ENCODE measurements around the gene THSD4.

Gene THSD4

DNA sequence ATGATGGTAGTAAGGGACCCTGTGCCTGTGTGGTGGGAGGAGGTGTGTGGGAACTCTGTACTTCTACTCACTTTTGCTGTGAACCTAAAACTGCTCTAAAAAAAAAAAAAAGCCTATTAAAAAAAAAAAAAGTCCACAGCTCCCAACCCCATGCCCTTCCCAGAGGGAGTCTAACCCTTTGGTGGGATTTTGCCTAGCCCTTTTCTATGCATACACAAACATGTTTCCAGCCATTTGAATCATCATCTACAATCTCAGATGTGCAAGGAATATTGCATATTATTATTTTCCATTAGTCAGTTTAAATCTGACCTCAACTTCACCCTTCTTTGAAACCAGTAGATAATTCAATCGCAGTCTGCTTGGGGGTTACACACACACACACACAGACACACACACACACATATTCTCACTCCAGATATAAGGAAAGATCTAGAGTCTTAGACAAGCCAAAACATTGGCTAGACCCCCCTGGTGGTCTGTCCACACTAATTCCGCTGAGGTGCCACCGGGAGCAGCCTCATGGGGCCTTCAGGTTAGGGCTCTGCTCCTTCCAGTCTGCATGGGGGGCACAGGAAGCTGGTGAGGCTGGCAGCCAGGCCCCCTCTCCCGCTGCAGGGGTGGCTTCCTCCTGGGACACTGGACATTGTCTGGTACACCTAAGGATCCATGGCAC is 619.6 kb downstream of the THSD4 start:
- Histone ChIP-seq H2BK120ac (ENCODE audit: low read depth, low read length) (no peak overlapping the region), H3K4me2 (ENCODE audit: low read length, poor library complexity, severe bottlenecking) (no peak overlapping the region), H3K27me3 (ENCODE audit: control insufficient read depth in 1 of 2, insufficient read depth in 1 of 2, low read length in 2 of 2) (peaks cover 0 to 17% of the 10 kb centered on the region in 2 experiments), H2BK12ac (ENCODE audit: low read length in 2 of 2) (no peak overlapping the region), H2BK15ac (ENCODE audit: low read depth, poor library complexity, severe bottlenecking) (no peak overlapping the region), H3K18ac (ENCODE audit: low read depth in 1 of 2, low read length in 2 of 2) (no peak overlapping the region), H3K23ac (ENCODE audit: low read length in 2 of 2) (no peak overlapping the region), H3K4me1 (ENCODE audit: control insufficient read depth, insufficient read depth, low read depth, low read length) (peaks cover 5% of the 10 kb centered on the region), H3K4me3 (ENCODE audit: insufficient read depth in 1 of 2, low read depth in 1 of 2, low read length in 2 of 2) (no peak overlapping the region), H3K14ac (ENCODE audit: low read length in 2 of 2) (no peak overlapping the region), H3K79me1 (replicated peaks; ENCODE audit: low read length, poor library complexity, severe bottlenecking) (no peaks in the 10 kb centered on the region), H3K36me3 (ENCODE audit: control insufficient read depth in 1 of 2, insufficient read depth in 2 of 2, low read depth in 1 of 2, low read length in 2 of 2) (peaks cover 0 to 3% of the 10 kb centered on the region in 2 experiments), H2BK5ac (ENCODE audit: low read depth, low read length, poor library complexity, severe bottlenecking) (no peak overlapping the region), H3K4ac (ENCODE audit: low read depth in 1 of 2, low read length in 2 of 2) (no peak overlapping the region), H2AFZ (ENCODE audit: low read depth, low read length) (no peak overlapping the region), H3K9ac (ENCODE audit: low read length) (no peak overlapping the region), H3K9me3 (ENCODE audit: control insufficient read depth, low read length) (no peaks in the 10 kb centered on the region), H4K91ac (ENCODE audit: low read length) (no peak overlapping the region), H3K27ac (ENCODE audit: low read length, poor library complexity, severe bottlenecking) (no peak overlapping the region), H2AK5ac (ENCODE audit: low read length, severe bottlenecking) (no peak overlapping the region), H4K8ac (ENCODE audit: low read length) (no peak overlapping the region)
- DNase-seq = no peak
- WGBS = 89% methylated on average over 4 of the region's 4 CpGs

DNA sequence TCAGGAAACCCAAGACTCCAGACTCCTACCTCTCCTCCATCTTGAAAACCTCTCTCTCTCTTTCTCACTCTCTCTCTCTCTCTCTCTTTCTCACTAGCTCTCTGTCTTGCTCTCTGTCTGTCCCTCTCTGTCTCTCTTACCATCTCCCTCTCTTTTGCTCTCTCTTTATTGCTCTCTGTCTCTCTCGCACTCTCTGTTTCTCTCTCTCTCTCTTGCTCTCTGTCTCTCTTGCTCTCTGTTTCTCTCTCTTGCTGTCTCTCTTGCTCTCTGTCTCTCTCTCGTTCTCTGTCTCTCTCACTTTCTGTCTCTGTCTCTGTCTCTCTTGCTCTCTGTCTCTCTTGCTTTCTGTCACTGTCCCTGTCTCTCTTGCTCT is 620.1 kb downstream of the THSD4 start:
- H2BK5ac ChIP-seq (ENCODE audit: low read depth, low read length, poor library complexity, severe bottlenecking) = no peak overlapping the region
- 91% methylated on average over 2 of the region's 2 CpGs for WGBS

GRCh38 chr15:71736286-71736947 is 621.1 kb downstream of the THSD4 start:
- Histone ChIP-seq H3K27me3 (ENCODE audit: control insufficient read depth in 1 of 2, insufficient read depth in 1 of 2, low read length in 2 of 2) (peaks cover 0 to 17% of the 10 kb centered on the region in 2 experiments), H3K9me3 (ENCODE audit: control insufficient read depth, low read length) (no peaks in the 10 kb centered on the region), H2BK15ac (ENCODE audit: low read depth, poor library complexity, severe bottlenecking) (no peak overlapping the region), H4K91ac (ENCODE audit: low read length) (no peak overlapping the region), H2BK12ac (ENCODE audit: low read length in 2 of 2) (no peak overlapping the region), H3K27ac (ENCODE audit: low read length, poor library complexity, severe bottlenecking) (no peak overlapping the region), H3K9ac (ENCODE audit: low read length) (no peak overlapping the region), H3K4ac (ENCODE audit: low read depth in 1 of 2, low read length in 2 of 2) (no peak overlapping the region), H4K8ac (ENCODE audit: low read length) (no peak overlapping the region), H2AK5ac (ENCODE audit: low read length, severe bottlenecking) (no peak overlapping the region), H3K14ac (ENCODE audit: low read length in 2 of 2) (no peak overlapping the region), H3K4me1 (ENCODE audit: control insufficient read depth, insufficient read depth, low read depth, low read length) (peaks cover 3% of the 10 kb centered on the region), H2BK5ac (ENCODE audit: low read depth, low read length, poor library complexity, severe bottlenecking) (no peak overlapping the region), H3K4me2 (ENCODE audit: low read length, poor library complexity, severe bottlenecking) (no peak overlapping the region), H3K18ac (ENCODE audit: low read depth in 1 of 2, low read length in 2 of 2) (no peak overlapping the region), H3K23ac (ENCODE audit: low read length in 2 of 2) (no peak overlapping the region), H3K36me3 (ENCODE audit: control insufficient read depth in 1 of 2, insufficient read depth in 2 of 2, low read depth in 1 of 2, low read length in 2 of 2) (peaks cover 3 to 4% of the 10 kb centered on the region in 2 experiments), H3K79me1 (replicated peaks; ENCODE audit: low read length, poor library complexity, severe bottlenecking) (no peaks in the 10 kb centered on the region), H2BK120ac (ENCODE audit: low read depth, low read length) (no peak overlapping the region), H2AFZ (ENCODE audit: low read depth, low read length) (no peak overlapping the region), H3K4me3 (ENCODE audit: insufficient read depth in 1 of 2, low read depth in 1 of 2, low read length in 2 of 2) (no peak overlapping the region)
- WGBS = 94% methylated on average over 5 of the region's 6 CpGs
- no peak for DNase-seq

More for the DNA sequence above, 620.1 kb downstream of the THSD4 start:
- Histone ChIP-seq H3K36me3 (ENCODE audit: control insufficient read depth in 1 of 2, insufficient read depth in 2 of 2, low read depth in 1 of 2, low read length in 2 of 2) (peaks cover 0 to 3% of the 10 kb centered on the region in 2 experiments), H2BK12ac (ENCODE audit: low read length in 2 of 2) (no peak overlapping the region), H3K23ac (ENCODE audit: low read length in 2 of 2) (no peak overlapping the region), H4K91ac (ENCODE audit: low read length) (no peak overlapping the region), H3K9me3 (ENCODE audit: control insufficient read depth, low read length) (no peaks in the 10 kb centered on the region), H3K79me1 (replicated peaks; ENCODE audit: low read length, poor library complexity, severe bottlenecking) (no peaks in the 10 kb centered on the region), H4K8ac (ENCODE audit: low read length) (no peak overlapping the region), H2BK120ac (ENCODE audit: low read depth, low read length) (no peak overlapping the region), H2AFZ (ENCODE audit: low read depth, low read length) (no peak overlapping the region), H3K18ac (ENCODE audit: low read depth in 1 of 2, low read length in 2 of 2) (no peak overlapping the region), H3K4me1 (ENCODE audit: control insufficient read depth, insufficient read depth, low read depth, low read length) (peaks cover 3% of the 10 kb centered on the region), H3K27ac (ENCODE audit: low read length, poor library complexity, severe bottlenecking) (no peak overlapping the region), H3K4me3 (ENCODE audit: insufficient read depth in 1 of 2, low read depth in 1 of 2, low read length in 2 of 2) (no peak overlapping the region), H3K4ac (ENCODE audit: low read depth in 1 of 2, low read length in 2 of 2) (no peak overlapping the region), H2AK5ac (ENCODE audit: low read length, severe bottlenecking) (no peak overlapping the region), H3K27me3 (ENCODE audit: control insufficient read depth in 1 of 2, insufficient read depth in 1 of 2, low read length in 2 of 2) (peaks cover 0 to 17% of the 10 kb centered on the region in 2 experiments), H3K9ac (ENCODE audit: low read length) (no peak overlapping the region), H2BK15ac (ENCODE audit: low read depth, poor library complexity, severe bottlenecking) (no peak overlapping the region), H3K14ac (ENCODE audit: low read length in 2 of 2) (no peak overlapping the region), H3K4me2 (ENCODE audit: low read length, poor library complexity, severe bottlenecking) (no peak overlapping the region)
- no peak for DNase-seq

DNA sequence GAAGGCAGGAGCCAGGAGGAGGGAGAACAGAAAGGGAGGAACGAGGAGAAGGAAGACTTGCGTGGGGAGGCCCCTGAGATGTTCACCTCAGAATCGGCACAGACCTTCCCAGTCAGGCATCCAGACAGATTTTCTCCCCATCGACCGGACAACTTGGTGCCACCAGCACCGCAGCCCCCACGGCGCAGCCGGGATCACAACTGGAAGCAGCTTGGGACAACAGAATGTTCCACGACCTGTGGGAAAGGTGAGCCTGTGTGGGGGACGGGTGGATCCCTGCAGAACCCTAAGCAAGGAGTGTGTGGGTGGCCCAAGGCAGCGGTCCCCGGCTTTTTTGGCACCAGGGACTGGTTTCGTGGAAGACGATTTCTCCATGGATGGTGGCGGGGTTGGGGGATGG is 622.5 kb downstream of the THSD4 start:
- no peak overlapping the region for H2BK15ac ChIP-seq (ENCODE audit: low read depth, poor library complexity, severe bottlenecking)
- 95% methylated on average over 16 of the region's 16 CpGs for WGBS

More for the DNA sequence above, 622.5 kb downstream of the THSD4 start:
- Histone ChIP-seq H3K23ac (ENCODE audit: low read length in 2 of 2) (no peak overlapping the region), H3K4ac (ENCODE audit: low read depth in 1 of 2, low read length in 2 of 2) (no peak overlapping the region), H3K9ac (ENCODE audit: low read length) (no peak overlapping the region), H3K79me1 (replicated peaks; ENCODE audit: low read length, poor library complexity, severe bottlenecking) (no peaks in the 10 kb centered on the region), H2BK12ac (ENCODE audit: low read length in 2 of 2) (no peak overlapping the region), H3K18ac (ENCODE audit: low read depth in 1 of 2, low read length in 2 of 2) (no peak overlapping the region), H3K14ac (ENCODE audit: low read length in 2 of 2) (no peak overlapping the region), H3K27me3 (ENCODE audit: control insufficient read depth in 1 of 2, insufficient read depth in 1 of 2, low read length in 2 of 2) (peaks cover 0 to 17% of the 10 kb centered on the region in 2 experiments), H3K4me2 (ENCODE audit: low read length, poor library complexity, severe bottlenecking) (no peak overlapping the region), H3K27ac (ENCODE audit: low read length, poor library complexity, severe bottlenecking) (no peak overlapping the region), H3K36me3 (ENCODE audit: control insufficient read depth in 1 of 2, insufficient read depth in 2 of 2, low read depth in 1 of 2, low read length in 2 of 2) (peaks cover 4 to 6% of the 10 kb centered on the region in 2 experiments), H4K8ac (ENCODE audit: low read length) (no peak overlapping the region), H2BK120ac (ENCODE audit: low read depth, low read length) (no peak overlapping the region), H2BK5ac (ENCODE audit: low read depth, low read length, poor library complexity, severe bottlenecking) (no peak overlapping the region), H4K91ac (ENCODE audit: low read length) (no peak overlapping the region), H3K9me3 (ENCODE audit: control insufficient read depth, low read length) (no peaks in the 10 kb centered on the region), H3K4me3 (ENCODE audit: insufficient read depth in 1 of 2, low read depth in 1 of 2, low read length in 2 of 2) (no peak overlapping the region), H3K4me1 (ENCODE audit: control insufficient read depth, insufficient read depth, low read depth, low read length) (peaks cover under 1% of the 10 kb centered on the region), H2AK5ac (ENCODE audit: low read length, severe bottlenecking) (no peak overlapping the region), H2AFZ (ENCODE audit: low read depth, low read length) (no peak overlapping the region)
- DNase-seq = no peak
